ENCODE measurements around the gene FILIP1L. TPM values are rescaled to one million over a fixed set of nuclear protein-coding genes. Genes with fewer than 3 reads are reported as not detected.
A peak's percentile ranks its signal among the peaks of the same experiment; 100 is the strongest.

Gene FILIP1L
- total and polyA plus RNA-seq, 2 of the 4 experiments (the other 2 are of a cell fraction), result 11.5 to 19.9 TPM

- intact Hi-C loops (cut with micrococcal nuclease), result loop anchor here (2.0 kb wide), 1 partner anchor 53 kb away; no protein-coding TSS in a partner anchor
These were observed 43.4 kb upstream of the FILIP1L start for GRCh38 chr3:100157685-100158084.

More at GRCh38 chr3:100157685-100158084, 43.4 kb upstream of the FILIP1L start:
- Histone ChIP-seq H3K56ac (ENCODE audit: extremely low read depth, insufficient read depth, low read length) (no peak overlapping the region), H3K14ac (replicated peaks; ENCODE audit: low read depth, low read length) (no peak overlapping the region), H2AK5ac (ENCODE audit: low read depth, low read length) (peak overlapping the region; percentile 44; the same call in 1 of the 2 replicates), H4K91ac (ENCODE audit: insufficient read depth, low read depth, low read length) (no peak overlapping the region), H3K23ac (ENCODE audit: low read depth, low read length) (no peak overlapping the region), H3K4ac (ENCODE audit: low read depth, low read length) (peak overlapping the region; percentile 25; the same call in 1 of the 2 replicates), H3K18ac (ENCODE audit: low read depth, low read length) (no peak overlapping the region; the same call in 1 of the 2 replicates), H3K27ac (ENCODE audit: insufficient read depth, low read length) (no peak overlapping the region), H3K4me3 (ENCODE audit: insufficient read depth, low read depth, low read length) (no peak overlapping the region), H2BK20ac (ENCODE audit: low read depth, low read length) (peak overlapping the region; percentile 16; the same call in 1 of the 2 replicates), H2AFZ (replicated peaks; ENCODE audit: low read length, poor library complexity) (no peak overlapping the region), H3K9me3 (ENCODE audit: control insufficient read depth, insufficient read depth, low read length) (peaks cover 5% of the 10 kb centered on the region), H3K9me1 (ENCODE audit: insufficient read depth, low read length) (no peaks in the 10 kb centered on the region), H4K20me1 (ENCODE audit: insufficient read depth, low read length) (no peaks in the 10 kb centered on the region), H3K4me2 (ENCODE audit: low read depth, low read length) (no peak overlapping the region), H3K4me1 (ENCODE audit: control insufficient read depth, insufficient read depth, low read length) (peaks cover 5% of the 10 kb centered on the region), H3K79me1 (ENCODE audit: low read depth in 1 of 2, low read length in 2 of 2) (no peaks in the 10 kb centered on the region), H3K27me3 (ENCODE audit: control insufficient read depth, insufficient read depth, low read length) (no peaks in the 10 kb centered on the region), H2BK120ac (ENCODE audit: low read depth, low read length) (peak overlapping the region; percentile 26; the same call in 1 of the 2 replicates), H4K8ac (ENCODE audit: low read depth in 2 of 2, low read length in 2 of 2) (no peak overlapping the region; a peak in 1 of 4 replicates), H2AK9ac (replicated peaks; ENCODE audit: low read depth, low read length, poor library complexity) (no peak overlapping the region), H2BK5ac (ENCODE audit: low read depth, low read length, poor library complexity, severe bottlenecking) (no peak overlapping the region), H3K36me3 (ENCODE audit: control insufficient read depth, insufficient read depth, low read length) (no peaks in the 10 kb centered on the region), H3K9ac (ENCODE audit: low read depth, low read length) (no peak overlapping the region), H4K5ac (ENCODE audit: low read depth, low read length) (no peak overlapping the region), H2BK15ac (ENCODE audit: low read depth, low read length) (no peak overlapping the region)
- dilution Hi-C loops (cut with HindIII; ENCODE audit: low sequenced_read_pairs, unreplicated experiment) (no loop called here), in situ Hi-C loops (cut with MboI; ENCODE audit: low sequenced_read_pairs) (no loop called here)
- no peak for ATAC-seq (ENCODE audit: low read depth)
- CTCF ChIA-PET, result no interaction called here
- POLR2A ChIA-PET (ENCODE audit: unreplicated experiment), result no interaction called here
- DNase-seq, result no peak
- TF ChIP-seq CEBPB (IDR thresholded peaks at IDR 0.05; ENCODE audit: low read depth, low read length), result no peak
- TF ChIP-seq MAZ (IDR thresholded peaks at IDR 0.05; ENCODE audit: borderline replicate concordance, low read depth, low read length), result no peak
- no peak for TF ChIP-seq RCOR1 (IDR thresholded peaks at IDR 0.05; ENCODE audit: insufficient replicate concordance, low read length)
- TF ChIP-seq ELK1 (IDR thresholded peaks at IDR 0.05; ENCODE audit: borderline replicate concordance, low read depth, low read length), result no peak
- TF ChIP-seq RAD21 (IDR thresholded peaks at IDR 0.05; ENCODE audit: low read length), result no peak
- TF ChIP-seq USF2 (IDR thresholded peaks at IDR 0.05; ENCODE audit: low read depth, low read length), result no peak
- TF ChIP-seq MAFK (IDR thresholded peaks at IDR 0.05; ENCODE audit: low read depth, low read length), result no peak
- no peak for TF ChIP-seq RFX5 (IDR thresholded peaks at IDR 0.05; ENCODE audit: low read depth, low read length)
- no peak for TF ChIP-seq CHD1 (IDR thresholded peaks at IDR 0.05; ENCODE audit: low read depth, low read length)
- BruUV-seq (replicated peaks), result no TSS peak
- no CpG with 5 or more reads among the region's 2 CpGs for WGBS, 2 experiments (ENCODE audit: extremely low coverage in 2 of 2, insufficient read length in 1 of 2)

Measured in IMR-90 (cell line).